SIG-M5 treated with dmso at 0.1 percent for 504 hours (cell line): ENCODE results near the gene FLAD1.

Source experiments
- DNase-seq: peaks from one replicate; lab custom pipeline; 2025; ENCODE audit not compliant: unreplicated experiment; lab: John Stamatoyannopoulos, UW

Gene FLAD1

GRCh38 chr1:155002464-155003226 lies 19.5 kb downstream of the FLAD1 start, which contains the start of gene ZBTB7B:
Gene ZBTB7B, plus strand, starts transcription at chr1:155002802. Its CDS starts 11,859 bp downstream, at chr1:155014661.
- DNase-seq, result peak; percentile 95

GRCh38 chr1:155003227-155003765 lies 20.2 kb downstream of the FLAD1 start:
- DNase-seq, result no peak

- DNase-seq, result no peak
Observed at GRCh38 chr1:155003766-155004351, 20.7 kb downstream of the FLAD1 start.

GRCh38 chr1:155004352-155005075 lies 21.4 kb downstream of the FLAD1 start:
- DNase-seq, result no peak

GRCh38 chr1:155005076-155006011 lies 22.2 kb downstream of the FLAD1 start:
- DNase-seq, result no peak

- peak; percentile 92 for DNase-seq
Observed at GRCh38 chr1:155006601-155007101, 23.5 kb downstream of the FLAD1 start.

GRCh38 chr1:155007251-155007828 lies 24.2 kb downstream of the FLAD1 start:
- no peak for DNase-seq

GRCh38 chr1:155008015-155008941 lies 25.1 kb downstream of the FLAD1 start:
- peak; percentile 80 for DNase-seq

GRCh38 chr1:155009221-155009711 lies 26.1 kb downstream of the FLAD1 start:
- DNase-seq, result no peak

- no peak for DNase-seq
Observed at GRCh38 chr1:155009742-155010141, 26.6 kb downstream of the FLAD1 start.

- DNase-seq, result peak; percentile 80
Observed at GRCh38 chr1:155010211-155010918, 27.2 kb downstream of the FLAD1 start.

GRCh38 chr1:155011004-155011416 lies 27.9 kb downstream of the FLAD1 start:
- DNase-seq, result no peak

- DNase-seq, result no peak
Observed at GRCh38 chr1:155011437-155012025, 28.4 kb downstream of the FLAD1 start.

GRCh38 chr1:155012026-155012546 lies 28.9 kb downstream of the FLAD1 start:
- peak; percentile 41 for DNase-seq

GRCh38 chr1:155012776-155013602 lies 29.8 kb downstream of the FLAD1 start:
- no peak for DNase-seq

GRCh38 chr1:155013632-155014031 lies 30.5 kb downstream of the FLAD1 start:
- no peak for DNase-seq
